GM23248 (cell line): ENCODE measurements around the gene CENPT. TPM values are rescaled to one million over a fixed set of nuclear protein-coding genes. Genes with fewer than 3 reads are reported as not detected.

Source experiments
- DNase-seq: peaks from one replicate; pipeline ENCODE4 v3.0.0-alpha.2; 2015
- H2AFZ ChIP-seq: fragments of 200-600 bp; sonication (generic); 2 replicates; pipeline ENCODE4 v1.6.1; 2016; ENCODE audit warnings: antibody characterized with exemption
- H3F3A ChIP-seq: fragments of 200-600 bp; sonication (generic); 2 replicates; pipeline ENCODE4 v1.6.1; 2016; ENCODE audit warnings: mild to moderate bottlenecking, antibody characterized with exemption, mixed run types; ENCODE audit not compliant: insufficient read depth
- H3K27ac ChIP-seq: fragments of 200-600 bp; sonication (generic); 2 replicates; pipeline ENCODE4 v1.5.1; 2016; ENCODE audit warnings: mild to moderate bottlenecking
- H3K27me3 ChIP-seq: fragments of 200-600 bp; sonication (generic); replicated peaks from 2 replicates; pipeline ENCODE4 v1.6.1; 2016; ENCODE audit warnings: mild to moderate bottlenecking; ENCODE audit not compliant: insufficient read depth
- H3K36me3 ChIP-seq: fragments of 200-600 bp; sonication (generic); 2 replicates; pipeline ENCODE4 v1.6.1; 2016; ENCODE audit warnings: low read depth, mild to moderate bottlenecking
- H3K4me1 ChIP-seq: fragments of 200-600 bp; sonication (generic); 2 replicates; pipeline ENCODE4 v1.6.1; 2016; ENCODE audit warnings: mild to moderate bottlenecking; ENCODE audit not compliant: insufficient read depth
- H3K4me2 ChIP-seq: fragments of 200-600 bp; sonication (generic); one replicate; pipeline ENCODE4 v1.6.1; 2016; ENCODE audit warnings: mild to moderate bottlenecking; ENCODE audit not compliant: unreplicated experiment
- H3K4me3 ChIP-seq: fragments of 200-600 bp; sonication (generic); 2 replicates; pipeline ENCODE4 v1.5.1; 2016; ENCODE audit warnings: mild to moderate bottlenecking
- H3K79me2 ChIP-seq: fragments of 200-600 bp; sonication (generic); 2 replicates; pipeline ENCODE4 v1.6.1; 2016; ENCODE audit warnings: mild to moderate bottlenecking; ENCODE audit not compliant: insufficient read depth
- H3K9ac ChIP-seq: fragments of 200-600 bp; sonication (generic); 2 replicates; pipeline ENCODE4 v1.6.1; 2016; ENCODE audit warnings: mild to moderate bottlenecking
- H3K9me2 ChIP-seq: fragments of 200-600 bp; sonication (generic); 2 replicates; pipeline ENCODE4 v1.6.1; 2016; ENCODE audit warnings: mixed run types, mild to moderate bottlenecking, moderate library complexity; ENCODE audit not compliant: insufficient read depth
- H3K9me3 ChIP-seq: fragments of 200-600 bp; sonication (generic); one replicate; pipeline ENCODE4 v1.6.1; 2017; ENCODE audit warnings: low read depth
- H4K20me1 ChIP-seq: fragments of 200-600 bp; sonication (generic); 2 replicates; pipeline ENCODE4 v1.6.0; 2016; ENCODE audit not compliant: insufficient read depth
- EZH2 ChIP-seq: fragments of 200-600 bp; sonication (generic); IDR thresholded peaks from 2 replicates; pipeline ENCODE4 v1.6.1; 2018; ENCODE audit warnings: antibody characterized with exemption, mild to moderate bottlenecking; ENCODE audit not compliant: insufficient read depth, poor library complexity, severe bottlenecking
- EZH2phosphoT487 ChIP-seq: fragments of 200-600 bp; sonication (generic); IDR thresholded peaks from 2 replicates; pipeline ENCODE4 v1.6.1; 2018; ENCODE audit warnings: antibody characterized with exemption, moderate library complexity, mild to moderate bottlenecking, low read depth; ENCODE audit not compliant: insufficient read depth
- WGBS, 2 experiments: methylation state at CpG; one replicate each; pipeline ENCODE4 v1.1.6; 2015 to 2017; ENCODE audit warnings: low lambda C conversion rate in 2 of 2, low coverage in 1 of 2; ENCODE audit errors: missing lambda C conversion rate in 2 of 2; 5-methylcytosine and 5-hydroxymethylcytosine counted together
- in situ Hi-C: fragments of 300-500 bp; cut with MboI; formaldehyde crosslinking; loops from 2 replicates; pipeline ENCODE4 v1.15.0; 2020
- polyA plus RNA-seq: library from polyadenylated mRNA; unstranded; fragments of >200 nt; fragmentation: Nextera tagmentation; extraction: Ambion mirVana; gene quantifications from 2 replicates; pipeline ENCODE4 v1.2.1, GENCODE V29; 2016
- total RNA-seq: library from RNA; depleted of rRNA; stranded (reverse); fragments of >200 nt; shearing (Covaris generic); gene quantifications from 2 replicates; pipeline ENCODE4 v1.2.3, GENCODE V29; 2014

CENPT gene
- total and polyA plus RNA-seq, 2 experiments from 2014 or later = 53.4 to 63.1 TPM

- Histone ChIP-seq H3K9me2 (no peaks in the 10 kb centered on the region), H3K9ac (no peak overlapping the region), H3K27me3 (no peaks in the 10 kb centered on the region), H3K4me3 (no peak overlapping the region), H3K36me3 (peaks cover 7% of the 10 kb centered on the region; the same call in 1 of the 2 replicates), H2AFZ (no peak overlapping the region), H3K9me3 (no peaks in the 10 kb centered on the region), H3K79me2 (peaks cover 14% of the 10 kb centered on the region), H3K4me2 (no peak overlapping the region), H3K27ac (no peak overlapping the region), H3F3A (peaks cover 11% of the 10 kb centered on the region), H3K4me1 (peaks cover 6% of the 10 kb centered on the region; the same call in 1 of the 2 replicates), H4K20me1 (no peaks in the 10 kb centered on the region)
- no peak for TF ChIP-seq EZH2
- no peak for TF ChIP-seq EZH2phosphoT487
- in situ Hi-C loops = no loop called here
- DNase-seq = no peak
- WGBS, 2 experiments = 95 to 96% methylated on average over 21 of the region's 21 CpGs
Measured at GRCh38 chr16:67881621-67882161, 34.2 kb upstream of the CENPT start.

DNA sequence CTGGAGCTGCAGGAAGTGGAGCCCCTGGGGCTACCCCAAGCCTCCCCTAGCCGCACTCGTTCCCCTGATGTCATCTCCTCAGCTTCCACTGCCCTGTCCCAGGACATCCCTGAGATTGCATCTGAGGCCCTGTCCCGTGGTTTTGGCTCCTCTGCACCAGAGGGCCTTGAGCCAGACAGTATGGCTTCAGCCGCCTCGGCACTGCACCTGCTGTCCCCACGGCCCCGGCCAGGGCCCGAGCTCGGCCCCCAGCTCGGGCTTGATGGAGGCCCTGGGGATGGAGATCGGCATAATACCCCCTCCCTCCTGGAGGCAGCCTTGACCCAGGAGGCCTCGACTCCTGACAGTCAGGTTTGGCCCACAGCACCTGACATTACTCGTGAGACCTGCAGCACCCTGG lies 33.1 kb upstream of the CENPT start:
- Histone ChIP-seq H3K9me3 (no peaks in the 10 kb centered on the region), H3K9me2 (no peaks in the 10 kb centered on the region), H2AFZ (no peak overlapping the region), H3K4me1 (peaks cover 6% of the 10 kb centered on the region; the same call in 1 of the 2 replicates), H3K27me3 (no peaks in the 10 kb centered on the region), H3F3A (peaks cover 11% of the 10 kb centered on the region), H3K9ac (no peak overlapping the region), H3K27ac (no peak overlapping the region), H3K36me3 (peaks cover 7% of the 10 kb centered on the region; the same call in 1 of the 2 replicates), H3K79me2 (peaks cover 26% of the 10 kb centered on the region), H3K4me2 (no peak overlapping the region), H4K20me1 (no peaks in the 10 kb centered on the region), H3K4me3 (no peak overlapping the region)
- in situ Hi-C loops = no loop called here
- TF ChIP-seq EZH2phosphoT487 (no peak), EZH2 (no peak)
- DNase-seq = no peak
- WGBS, 2 experiments = 93 to 98% methylated on average over 13 of the region's 13 CpGs

GRCh38 chr16:67879936-67880335 lies 32.4 kb upstream of the CENPT start:
- Histone ChIP-seq H3K36me3 (peaks cover 7% of the 10 kb centered on the region; the same call in 1 of the 2 replicates), H2AFZ (no peak overlapping the region), H3K27ac (no peak overlapping the region), H3K4me3 (no peak overlapping the region), H3K4me2 (no peak overlapping the region), H3F3A (peaks cover 8% of the 10 kb centered on the region), H3K79me2 (peaks cover 32% of the 10 kb centered on the region), H3K4me1 (peaks cover 6% of the 10 kb centered on the region; the same call in 1 of the 2 replicates), H3K9ac (no peak overlapping the region), H3K27me3 (no peaks in the 10 kb centered on the region), H4K20me1 (no peaks in the 10 kb centered on the region), H3K9me3 (no peaks in the 10 kb centered on the region), H3K9me2 (no peaks in the 10 kb centered on the region)
- DNase-seq = no peak
- no peak for TF ChIP-seq EZH2
- no peak for TF ChIP-seq EZH2phosphoT487
- in situ Hi-C loops = no loop called here
- WGBS, 2 experiments = 88 to 95% methylated on average over 5 of the region's 5 CpGs

DNA sequence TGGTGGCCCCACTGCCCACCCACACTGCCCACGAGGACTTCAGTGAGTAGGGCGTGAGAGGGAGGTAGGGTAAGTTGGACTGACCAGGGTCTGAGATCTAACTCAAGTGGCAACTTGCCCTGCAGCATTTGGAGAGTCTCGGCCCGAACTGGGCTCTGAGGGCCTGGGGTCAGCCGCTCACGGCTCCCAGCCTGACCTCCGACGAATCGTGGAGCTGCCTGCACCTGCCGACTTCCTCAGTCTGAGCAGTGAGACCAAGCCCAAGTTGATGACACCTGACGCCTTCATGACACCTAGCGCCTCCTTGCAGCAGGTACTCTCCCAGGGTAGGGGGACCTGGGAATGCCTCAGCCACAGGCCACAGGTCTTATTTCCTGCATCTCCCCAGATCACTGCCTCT lies 32.0 kb upstream of the CENPT start:
- H3K4me3 ChIP-seq = no peak overlapping the region
- no peak for DNase-seq
- H3K4me1 ChIP-seq = peaks cover 5% of the 10 kb centered on the region; the same call in 1 of the 2 replicates
- in situ Hi-C loops = no loop called here
- peaks cover 6% of the 10 kb centered on the region for H3F3A ChIP-seq
- no peak overlapping the region for H3K9ac ChIP-seq
- no peaks in the 10 kb centered on the region for H3K9me3 ChIP-seq
- 96 to 97% methylated on average over 12 of the region's 12 CpGs for WGBS, 2 experiments
- H3K79me2 ChIP-seq = peaks cover 37% of the 10 kb centered on the region
- no peak overlapping the region for H2AFZ ChIP-seq
- H3K4me2 ChIP-seq = no peak overlapping the region
- H4K20me1 ChIP-seq = no peaks in the 10 kb centered on the region
- TF ChIP-seq EZH2phosphoT487 (no peak), EZH2 (no peak)
- no peak overlapping the region for H3K27ac ChIP-seq
- no peaks in the 10 kb centered on the region for H3K9me2 ChIP-seq
- no peaks in the 10 kb centered on the region for H3K27me3 ChIP-seq
- peaks cover 7% of the 10 kb centered on the region; the same call in 1 of the 2 replicates for H3K36me3 ChIP-seq
